K562 (cell line): Measurements from ENCODE around the gene GFI1B. TPM values are rescaled to one million over a fixed set of nuclear protein-coding genes. Genes with fewer than 3 reads are reported as not detected.
A peak's percentile ranks its signal among the peaks of the same experiment; 100 is the strongest.

Experiments
- CC2D1A ChIP-seq: fragments of 450-650 bp; IDR thresholded peaks from 2 replicates; pipeline ENCODE4 v1.6.1; 2017; ENCODE audit warnings: mild to moderate bottlenecking
- CHD1 ChIP-seq: fragments of 200-600 bp; sonication (generic); IDR thresholded peaks from one replicate; pipeline ENCODE4 v1.6.1; 2012; ENCODE audit warnings: mild to moderate bottlenecking, moderate library complexity, low read length, inconsistent platforms
- CSDE1 ChIP-seq, 2 experiments: fragments of 450-650 bp; IDR thresholded peaks; 2 replicates each; pipeline ENCODE4 v1.6.1; 2016; ENCODE audit warnings: mild to moderate bottlenecking in 1 of 2
- DPF2 ChIP-seq: fragments of 450-650 bp; IDR thresholded peaks from 2 replicates; pipeline ENCODE4 v1.6.1; 2016
- HCFC1 ChIP-seq: IDR thresholded peaks from 2 replicates; pipeline ENCODE4 v1.6.1; 2012; ENCODE audit warnings: low read depth, low read length, improper control_type of control experiment
- MEF2A ChIP-seq: IDR thresholded peaks from 2 replicates; pipeline ENCODE4 v1.6.1; 2011; ENCODE audit warnings: low read depth, mild to moderate bottlenecking, low read length, moderate library complexity; ENCODE audit not compliant: control insufficient read depth
- MLLT1 ChIP-seq, 2 experiments: fragments of 450-650 bp; IDR thresholded peaks; 2 replicates each; pipeline ENCODE4 v1.6.1; 2016
- MTA1 ChIP-seq: fragments of 450-650 bp; IDR thresholded peaks from 2 replicates; pipeline ENCODE4 v1.6.1; 2017; ENCODE audit warnings: borderline replicate concordance
- NR2C1 ChIP-seq, 2 experiments: fragments of 450-650 bp; IDR thresholded peaks; 2 replicates each; pipeline ENCODE4 v1.6.1; 2017; ENCODE audit warnings: mild to moderate bottlenecking in 2 of 2, antibody characterized with exemption in 1 of 2, inconsistent platforms in 1 of 2, missing compliant biosample characterization in 1 of 2, missing genetic modification characterization in 1 of 2
- PML ChIP-seq: IDR thresholded peaks from 2 replicates; pipeline ENCODE4 v1.6.1; 2012; ENCODE audit warnings: low read length, inconsistent platforms
- RBM25 ChIP-seq: fragments of 200-400 bp; formaldehyde crosslinking; IDR thresholded peaks from 2 replicates; pipeline ENCODE4 v1.6.1; 2018; ENCODE audit warnings: low read length, low read depth, moderate library complexity; ENCODE audit not compliant: severe bottlenecking
- RERE ChIP-seq: sonication (generic); formaldehyde crosslinking; IDR thresholded peaks from 2 replicates; pipeline ENCODE4 v1.8.0; 2023; ENCODE audit warnings: missing genetic modification reagents, mild to moderate bottlenecking, borderline replicate concordance
- SIN3A ChIP-seq, 2 experiments: fragments of 150-350 bp in 1 of 2; IDR thresholded peaks; 2 replicates each; pipeline ENCODE4 v1.6.1; 2011 to 2016; ENCODE audit warnings: borderline replicate concordance in 2 of 2, low read depth in 2 of 2, low read length in 2 of 2, mild to moderate bottlenecking in 2 of 2, moderate library complexity in 2 of 2; ENCODE audit not compliant: control insufficient read depth in 1 of 2
- SIRT6 ChIP-seq: IDR thresholded peaks from one replicate; pipeline ENCODE4 v1.6.1; 2012; ENCODE audit warnings: low read depth, mild to moderate bottlenecking, control low read depth, inconsistent platforms, low read length, moderate library complexity
- STAT5A ChIP-seq: IDR thresholded peaks from 2 replicates; pipeline ENCODE4 v1.6.1; 2012; ENCODE audit warnings: low read length, inconsistent platforms, borderline replicate concordance
- TCF3 ChIP-seq: sonication (generic); formaldehyde crosslinking; IDR thresholded peaks from 2 replicates; pipeline ENCODE4 v1.4.0; 2020; ENCODE audit warnings: mild to moderate bottlenecking, missing genetic modification reagents
- TEAD4 ChIP-seq, 2 experiments: sonication (generic) in 1 of 2; formaldehyde crosslinking in 1 of 2; IDR thresholded peaks; 2 replicates each; pipeline versions ENCODE4 v1.6.1 to v1.8.0; 2012 to 2022; ENCODE audit warnings: borderline replicate concordance in 1 of 2, inconsistent platforms in 1 of 2, low read length in 1 of 2, mild to moderate bottlenecking in 1 of 2, missing genetic modification reagents in 1 of 2
- TRIM28 ChIP-seq: fragments of 450-650 bp; IDR thresholded peaks from 2 replicates; pipeline ENCODE4 v1.6.1; 2017
- XRCC3 ChIP-seq: fragments of 450-650 bp; IDR thresholded peaks from 2 replicates; pipeline ENCODE4 v1.6.1; 2017; ENCODE audit warnings: mild to moderate bottlenecking, moderate library complexity
- ZNF224 ChIP-seq: sonication (generic); formaldehyde crosslinking; IDR thresholded peaks from 2 replicates; pipeline ENCODE4 v1.8.0; 2022; ENCODE audit warnings: mild to moderate bottlenecking, missing genetic modification reagents
- ZNF444 ChIP-seq: fragments of 250-450 bp; sonication (Bioruptor Pico); IDR thresholded peaks from 2 replicates; pipeline ENCODE4 v1.4.0; 2020; ENCODE audit warnings: mild to moderate bottlenecking, moderate library complexity
- ZSCAN32 ChIP-seq: fragments of 450-650 bp; formaldehyde crosslinking; IDR thresholded peaks from 2 replicates; pipeline ENCODE4 v1.4.0; 2020; ENCODE audit warnings: mild to moderate bottlenecking, moderate library complexity
- polyA plus RNA-seq, 8 experiments: library from polyadenylated mRNA; depleted of rRNA in 4 of 8; stranded (reverse) in 5 of 8; unstranded in 3 of 8; fragments of >200 nt; fragmentation: Nextera tagmentation in 2 of 8; fragmentation: Illumina TruSeq in 1 of 8; extraction: Ambion mirVana in 2 of 8; extraction: Trizol in 1 of 8; gene quantifications; 2 replicates each; pipeline versions ENCODE4 v1.2.1 to v1.2.3, GENCODE V29; 2011 to 2014; ENCODE audit warnings: inconsistent platforms in 1 of 8, missing spikeins in 1 of 8
- total RNA-seq, 7 experiments: library from RNA; depleted of rRNA in 6 of 7; stranded (reverse); fragments of >200 nt in 6 of 7; fragmentation: Illumina TruSeq in 2 of 7; extraction: Trizol in 2 of 7; gene quantifications; 2 replicates each; pipeline versions ENCODE4 v1.2.1 to v1.2.3, GENCODE V29; 2011 to 2021; ENCODE audit warnings: low replicate concordance in 1 of 7

GFI1B gene
- total and polyA plus RNA-seq, 9 of the 15 experiments (the other 6 are each of a cell fraction or from before 2014, with no cell fraction given), result 8.0 to 75.7 (median 34.5) TPM

- TF ChIP-seq MLLT1 (IDR thresholded peaks at IDR 0.05), result peak in 1 of 2 experiments; percentile 60; a peak in 2 of 4 replicates
- TF ChIP-seq NR2C1 (IDR thresholded peaks at IDR 0.05), result no peak
- no peak for TF ChIP-seq NR2C1 (tag; IDR thresholded peaks at IDR 0.05)
- TF ChIP-seq ZSCAN32 (CRISPR knock-in tag), result no peak
- peak; percentile 52 for TF ChIP-seq CHD1
- TF ChIP-seq SIN3A (IDR thresholded peaks at IDR 0.05; ENCODE audit: borderline replicate concordance in 2 of 2, control insufficient read depth in 1 of 2, low read depth in 2 of 2, low read length in 2 of 2), result no peak; a peak in 1 of 4 replicates
- no peak for TF ChIP-seq CSDE1 (IDR thresholded peaks at IDR 0.05)
- TF ChIP-seq ZNF224 (CRISPR knock-in tag), result no peak
- TF ChIP-seq CC2D1A, result peak; percentile 50; the same call in 1 of the 2 replicates
- TF ChIP-seq HCFC1, result no peak
- TF ChIP-seq PML, result peak; percentile 80
- TF ChIP-seq TRIM28, result no peak
- peak; percentile 92 for TF ChIP-seq TCF3 (CRISPR knock-in tag)
- no peak for TF ChIP-seq XRCC3
- peak; percentile 58; the same call in 1 of the 2 replicates for TF ChIP-seq MTA1
- TF ChIP-seq STAT5A, result peak; percentile 85
- no peak for TF ChIP-seq RBM25
- no peak for TF ChIP-seq RERE
- TF ChIP-seq SIRT6, result no peak
- no peak for TF ChIP-seq MEF2A
- peak; percentile 88 for TF ChIP-seq DPF2
- peak; percentile 95 for TF ChIP-seq TEAD4 (IDR thresholded peaks at IDR 0.05; ENCODE audit: low read length)
- TF ChIP-seq TEAD4 (CRISPR knock-in tag; IDR thresholded peaks at IDR 0.05; ENCODE audit: borderline replicate concordance), result no peak
- peak; percentile 85 for TF ChIP-seq ZNF444 (CRISPR knock-in tag)
Measured at GRCh38 chr9:132984202-132985070, 5.9 kb downstream of the GFI1B start (continued).
